Astrocyte (in vitro differentiated cells and primary cell): ENCODE data around the gene KBTBD13. TPM values are rescaled to one million over a fixed set of nuclear protein-coding genes. Genes with fewer than 3 reads are reported as not detected.

Experiments
- DNase-seq: peaks from one replicate; pipeline ENCODE4 v3.0.0-alpha.2; 2010; ENCODE audit warnings: low read depth
- FAIRE-seq: peaks from 2 replicates; lab custom pipeline; 2011; peaks lifted over from hg19 to GRCh38; lab: Jason Lieb, UNC
- H2AFZ ChIP-seq: 2 replicates; pipeline ENCODE4 v1.6.0; 2012; ENCODE audit warnings: low read depth, low read length, inconsistent platforms
- H3K27ac ChIP-seq: 2 replicates; pipeline ENCODE4 v1.5.1; 2011; ENCODE audit warnings: low read depth, low read length, inconsistent platforms
- H3K27me3 ChIP-seq: 2 replicates; pipeline ENCODE4 v1.6.0; 2011; ENCODE audit warnings: low read length, inconsistent platforms; ENCODE audit not compliant: insufficient read depth
- H3K36me3 ChIP-seq: 2 replicates; pipeline ENCODE4 v1.5.1; 2011; ENCODE audit warnings: low read length, inconsistent platforms; ENCODE audit not compliant: insufficient read depth
- H3K4me1 ChIP-seq: 2 replicates; pipeline ENCODE4 v1.5.1; 2011; ENCODE audit warnings: low read length, inconsistent platforms; ENCODE audit not compliant: insufficient read depth
- H3K4me2 ChIP-seq: 2 replicates; pipeline ENCODE4 v1.6.0; 2012; ENCODE audit warnings: low read length, inconsistent platforms
- H3K4me3 ChIP-seq: 2 replicates; pipeline ENCODE4 v1.5.1; 2011; ENCODE audit warnings: low read depth, mild to moderate bottlenecking, low read length, inconsistent platforms; ENCODE audit not compliant: insufficient read depth
- H3K79me2 ChIP-seq: 2 replicates; pipeline ENCODE4 v1.6.0; 2012; ENCODE audit warnings: mild to moderate bottlenecking, low read length, inconsistent platforms; ENCODE audit not compliant: insufficient read depth
- H3K9ac ChIP-seq: 2 replicates; pipeline ENCODE4 v1.6.0; 2012; ENCODE audit warnings: mild to moderate bottlenecking, low read length, inconsistent platforms
- H3K9me3 ChIP-seq: 2 replicates; pipeline ENCODE4 v1.5.1; 2012; ENCODE audit warnings: low read depth, mild to moderate bottlenecking, low read length, inconsistent platforms; ENCODE audit not compliant: insufficient read depth
- H4K20me1 ChIP-seq: 2 replicates; pipeline ENCODE4 v1.6.0; 2012; ENCODE audit warnings: low read length, inconsistent platforms; ENCODE audit not compliant: insufficient read depth
- H3K27ac Mint-ChIP-seq: one replicate; pipeline ENCODE4 v1.8.0; 2021; ENCODE audit warnings: mild to moderate bottlenecking, mixed read lengths; ENCODE audit not compliant: unreplicated experiment
- H3K27me3 Mint-ChIP-seq: one replicate; pipeline ENCODE4 v1.8.0; 2021; ENCODE audit warnings: low read depth, mixed read lengths; ENCODE audit not compliant: unreplicated experiment
- H3K36me3 Mint-ChIP-seq: one replicate; pipeline ENCODE4 v1.8.0; 2021; ENCODE audit warnings: low read depth, mixed read lengths; ENCODE audit not compliant: unreplicated experiment
- H3K4me1 Mint-ChIP-seq: one replicate; pipeline ENCODE4 v1.8.0; 2021; ENCODE audit warnings: low read depth, mixed read lengths; ENCODE audit not compliant: unreplicated experiment
- H3K4me3 Mint-ChIP-seq: one replicate; pipeline ENCODE4 v1.8.0; 2021; ENCODE audit warnings: mild to moderate bottlenecking, moderate library complexity, mixed read lengths; ENCODE audit not compliant: unreplicated experiment
- H3K9me3 Mint-ChIP-seq: one replicate; pipeline ENCODE4 v1.8.0; 2021; ENCODE audit warnings: mild to moderate bottlenecking, mixed read lengths; ENCODE audit not compliant: unreplicated experiment
- EZH2 ChIP-seq: IDR thresholded peaks from 2 replicates; pipeline ENCODE4 v1.6.1; 2012; ENCODE audit warnings: mild to moderate bottlenecking, low read length, inconsistent platforms; ENCODE audit not compliant: insufficient read depth
- total RNA-seq: library from RNA; stranded (reverse); gene quantifications from 2 replicates; pipeline ENCODE4 v1.2.1, GENCODE V29; 2021
- TF ChIP-seq, protein P1 (sequence below): IDR thresholded peaks from 2 replicates; pipeline ENCODE4 v1.5.1; 2011; ENCODE audit warnings: low read depth, mild to moderate bottlenecking, inconsistent platforms, low read length, moderate library complexity; ENCODE audit not compliant: insufficient read depth

The KBTBD13 gene
- total RNA-seq, 1 donor from 2014 or later, result not detected

GRCh38 chr15:65087873-65088642, 11.5 kb downstream of the KBTBD13 start:
- no peak overlapping the region for H3K4me2 ChIP-seq
- H3K4me1 ChIP-seq, result no peaks in the 10 kb centered on the region
- Mint-ChIP-seq H3K36me3 (peaks cover 2% of the 10 kb centered on the region), H3K27ac (no peak overlapping the region), H3K4me1 (peaks cover 2% of the 10 kb centered on the region), H3K4me3 (no peak overlapping the region), H3K27me3 (peaks cover 57% of the 10 kb centered on the region), H3K9me3 (no peaks in the 10 kb centered on the region)
- H3K27ac ChIP-seq, result no peak overlapping the region
- no peaks in the 10 kb centered on the region for H3K79me2 ChIP-seq
- H3K9ac ChIP-seq, result no peak overlapping the region
- no peaks in the 10 kb centered on the region for H4K20me1 ChIP-seq
- no peaks in the 10 kb centered on the region for H3K9me3 ChIP-seq
- no peaks in the 10 kb centered on the region for H3K36me3 ChIP-seq
- TF ChIP-seq, protein P1, sequence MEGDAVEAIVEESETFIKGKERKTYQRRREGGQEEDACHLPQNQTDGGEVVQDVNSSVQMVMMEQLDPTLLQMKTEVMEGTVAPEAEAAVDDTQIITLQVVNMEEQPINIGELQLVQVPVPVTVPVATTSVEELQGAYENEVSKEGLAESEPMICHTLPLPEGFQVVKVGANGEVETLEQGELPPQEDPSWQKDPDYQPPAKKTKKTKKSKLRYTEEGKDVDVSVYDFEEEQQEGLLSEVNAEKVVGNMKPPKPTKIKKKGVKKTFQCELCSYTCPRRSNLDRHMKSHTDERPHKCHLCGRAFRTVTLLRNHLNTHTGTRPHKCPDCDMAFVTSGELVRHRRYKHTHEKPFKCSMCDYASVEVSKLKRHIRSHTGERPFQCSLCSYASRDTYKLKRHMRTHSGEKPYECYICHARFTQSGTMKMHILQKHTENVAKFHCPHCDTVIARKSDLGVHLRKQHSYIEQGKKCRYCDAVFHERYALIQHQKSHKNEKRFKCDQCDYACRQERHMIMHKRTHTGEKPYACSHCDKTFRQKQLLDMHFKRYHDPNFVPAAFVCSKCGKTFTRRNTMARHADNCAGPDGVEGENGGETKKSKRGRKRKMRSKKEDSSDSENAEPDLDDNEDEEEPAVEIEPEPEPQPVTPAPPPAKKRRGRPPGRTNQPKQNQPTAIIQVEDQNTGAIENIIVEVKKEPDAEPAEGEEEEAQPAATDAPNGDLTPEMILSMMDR, result no peak
- TF ChIP-seq EZH2, result no peak
- DNase-seq (no peak), FAIRE-seq (no peak)
- no peak overlapping the region for H3K4me3 ChIP-seq
- no peak overlapping the region for H2AFZ ChIP-seq
- H3K27me3 ChIP-seq, result peaks cover 23% of the 10 kb centered on the region

- Mint-ChIP-seq H3K27me3 (peaks cover 60% of the 10 kb centered on the region), H3K27ac (no peak overlapping the region), H3K4me1 (peaks cover 2% of the 10 kb centered on the region), H3K9me3 (no peaks in the 10 kb centered on the region), H3K36me3 (peaks cover 4% of the 10 kb centered on the region), H3K4me3 (no peak overlapping the region)
- H4K20me1 ChIP-seq, result no peaks in the 10 kb centered on the region
- H3K9ac ChIP-seq, result no peak overlapping the region
- H3K9me3 ChIP-seq, result no peaks in the 10 kb centered on the region
- H2AFZ ChIP-seq, result no peak overlapping the region
- H3K79me2 ChIP-seq, result no peaks in the 10 kb centered on the region
- no peaks in the 10 kb centered on the region for H3K4me1 ChIP-seq
- H3K4me3 ChIP-seq, result no peak overlapping the region
- no peak overlapping the region for H3K27ac ChIP-seq
- no peak overlapping the region for H3K4me2 ChIP-seq
- DNase-seq (no peak), FAIRE-seq (no peak)
- H3K36me3 ChIP-seq, result no peaks in the 10 kb centered on the region
- TF ChIP-seq EZH2, result no peak
- TF ChIP-seq, protein P1, result no peak
- peaks cover 19% of the 10 kb centered on the region for H3K27me3 ChIP-seq
These were observed 12.1 kb downstream of the KBTBD13 start for GRCh38 chr15:65088643-65089021.

DNA sequence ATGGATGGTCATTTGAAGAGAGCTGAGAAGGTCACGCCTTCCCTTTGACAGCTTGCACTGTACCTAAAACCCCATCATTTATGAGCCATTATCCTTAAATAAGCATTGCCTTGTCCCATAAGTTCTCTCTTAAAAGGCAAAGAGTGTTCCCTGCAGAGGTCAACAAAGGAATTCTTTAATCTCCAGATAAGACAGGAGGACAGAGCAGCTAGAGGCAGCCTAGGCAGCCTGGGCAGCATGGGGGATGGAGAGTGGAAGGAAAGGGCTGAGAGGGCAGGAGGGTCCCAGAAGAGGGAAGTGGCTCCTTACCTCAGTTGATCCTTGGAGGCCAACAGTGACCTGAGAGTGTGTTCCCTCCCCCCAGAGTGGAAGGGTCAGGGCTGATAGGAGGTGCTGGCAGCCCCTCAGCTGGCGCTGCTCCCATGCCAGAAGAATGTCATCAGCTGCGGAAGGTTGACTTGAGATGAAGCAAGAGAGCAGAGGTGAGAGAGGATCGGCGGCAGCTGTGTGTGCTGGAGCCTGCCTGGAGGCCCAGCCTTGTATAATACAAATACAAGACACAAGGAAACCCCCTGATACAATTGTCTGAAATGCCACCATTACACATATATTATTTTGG, 12.8 kb downstream of the KBTBD13 start:
- Mint-ChIP-seq H3K36me3 (peaks cover 6% of the 10 kb centered on the region), H3K4me1 (peaks cover 2% of the 10 kb centered on the region), H3K27me3 (peaks cover 55% of the 10 kb centered on the region), H3K9me3 (no peaks in the 10 kb centered on the region), H3K27ac (no peak overlapping the region), H3K4me3 (no peak overlapping the region)
- Histone ChIP-seq H3K4me2 (no peak overlapping the region), H3K27me3 (peaks cover 12% of the 10 kb centered on the region), H3K9me3 (no peaks in the 10 kb centered on the region), H3K27ac (no peak overlapping the region), H3K4me1 (no peaks in the 10 kb centered on the region), H3K4me3 (no peak overlapping the region), H3K79me2 (no peaks in the 10 kb centered on the region), H4K20me1 (no peaks in the 10 kb centered on the region), H3K36me3 (no peaks in the 10 kb centered on the region), H3K9ac (no peak overlapping the region), H2AFZ (no peak overlapping the region)
- FAIRE-seq, result no peak
- no peak for DNase-seq
- no peak for TF ChIP-seq EZH2
- TF ChIP-seq, protein P1, result no peak
